Stimulated activated CD4-positive, alpha-beta T cell treated with anti-CD3 and anti-CD28 coated beads, Interleukin-4, amount 100 ng/mL, for 4 hours (primary cell): Measurements from ENCODE around the gene NTRK1.

ENCODE experiments used
- DNase-seq, 2 experiments: peaks; one replicate each; pipeline ENCODE4 v3.0.0-alpha.2; 2020

Gene NTRK1

DNA sequence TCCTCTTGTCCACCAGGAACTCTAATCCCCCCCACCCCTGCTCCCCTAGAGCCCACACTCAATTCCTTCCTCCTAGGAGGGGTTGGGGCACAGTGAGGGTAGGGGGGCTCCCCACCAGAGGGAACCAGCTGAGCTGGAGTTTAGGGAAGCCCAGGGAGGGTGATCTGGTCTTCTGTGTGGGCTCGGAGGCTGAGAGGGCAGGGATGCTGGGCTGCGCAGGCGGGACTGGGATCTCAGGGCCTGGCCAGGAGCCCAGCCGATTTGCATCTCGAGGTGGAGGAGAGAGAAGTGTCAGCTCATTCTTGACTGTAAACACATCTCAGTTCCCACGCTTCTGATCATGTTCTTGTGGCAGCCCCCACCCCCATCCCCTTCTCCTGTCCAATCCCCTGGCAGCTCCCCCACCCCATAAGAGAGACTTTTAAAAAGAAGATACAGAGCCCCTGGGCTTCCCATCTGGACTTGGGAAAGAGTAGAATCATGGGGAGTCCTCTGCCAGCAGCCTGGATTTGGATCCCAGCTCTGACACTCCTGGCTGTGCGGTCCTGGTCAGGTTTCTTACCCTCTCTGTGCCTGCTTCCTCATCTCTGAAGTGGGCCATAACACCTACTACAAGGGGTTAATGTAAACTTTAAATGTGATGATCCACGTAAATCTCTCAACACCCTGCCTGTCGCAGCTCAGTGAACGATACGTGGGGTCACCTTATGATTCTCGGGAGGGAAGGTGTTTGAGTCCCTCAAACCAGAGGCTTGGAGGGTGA, 39.5 kb downstream of the NTRK1 start:
- DNase-seq: no peak

DNA sequence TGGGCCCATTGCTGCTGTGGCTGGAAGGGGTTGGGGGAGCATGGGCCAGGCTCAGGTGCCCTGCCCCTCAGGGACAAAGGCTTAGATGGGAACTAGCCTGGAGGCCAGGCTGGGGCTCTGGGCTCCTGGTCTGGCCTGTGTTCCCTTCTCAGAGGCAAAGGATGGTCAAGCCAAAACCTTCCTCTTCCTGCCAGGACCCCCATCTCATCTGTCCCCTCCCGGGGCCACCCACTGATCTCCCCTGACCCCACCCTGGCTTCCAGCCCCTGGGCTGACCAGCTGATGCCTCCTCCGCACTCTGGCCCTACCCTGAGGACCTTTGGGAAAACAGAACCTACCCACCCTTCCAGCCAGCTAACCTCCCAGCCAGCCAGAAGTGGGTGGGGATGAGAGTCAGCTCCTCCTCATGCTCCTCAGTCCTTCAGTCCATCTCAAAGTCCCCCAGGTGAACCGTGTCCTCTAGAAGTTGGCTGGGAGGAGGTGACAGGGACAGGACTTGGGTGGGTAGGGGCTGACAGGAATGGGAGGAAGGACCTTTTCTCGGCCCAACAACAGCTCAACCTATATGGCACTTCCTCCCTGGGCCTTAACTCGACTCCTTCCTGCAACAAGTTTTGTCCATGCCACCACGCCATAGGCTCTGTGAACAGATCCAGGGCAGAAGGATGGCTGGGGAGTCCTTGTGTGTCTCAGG, 40.4 kb downstream of the NTRK1 start:
- no peak for DNase-seq

DNA sequence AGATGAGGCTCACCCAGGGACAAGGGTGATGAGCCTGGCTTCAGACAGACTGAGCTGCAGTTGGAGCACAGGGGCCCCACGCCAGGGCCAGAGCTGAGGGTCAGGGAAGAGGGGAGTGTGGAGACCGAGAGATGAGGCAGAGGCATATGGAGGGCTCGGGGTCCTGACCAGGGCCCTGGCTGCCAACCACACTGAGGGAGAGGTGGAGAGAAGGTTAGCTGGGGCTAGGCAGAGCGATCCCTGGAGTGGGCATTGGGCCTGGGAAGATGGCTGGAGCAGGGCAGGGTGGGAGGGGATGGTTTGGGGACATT, 40.9 kb downstream of the NTRK1 start:
- no peak for DNase-seq

DNA sequence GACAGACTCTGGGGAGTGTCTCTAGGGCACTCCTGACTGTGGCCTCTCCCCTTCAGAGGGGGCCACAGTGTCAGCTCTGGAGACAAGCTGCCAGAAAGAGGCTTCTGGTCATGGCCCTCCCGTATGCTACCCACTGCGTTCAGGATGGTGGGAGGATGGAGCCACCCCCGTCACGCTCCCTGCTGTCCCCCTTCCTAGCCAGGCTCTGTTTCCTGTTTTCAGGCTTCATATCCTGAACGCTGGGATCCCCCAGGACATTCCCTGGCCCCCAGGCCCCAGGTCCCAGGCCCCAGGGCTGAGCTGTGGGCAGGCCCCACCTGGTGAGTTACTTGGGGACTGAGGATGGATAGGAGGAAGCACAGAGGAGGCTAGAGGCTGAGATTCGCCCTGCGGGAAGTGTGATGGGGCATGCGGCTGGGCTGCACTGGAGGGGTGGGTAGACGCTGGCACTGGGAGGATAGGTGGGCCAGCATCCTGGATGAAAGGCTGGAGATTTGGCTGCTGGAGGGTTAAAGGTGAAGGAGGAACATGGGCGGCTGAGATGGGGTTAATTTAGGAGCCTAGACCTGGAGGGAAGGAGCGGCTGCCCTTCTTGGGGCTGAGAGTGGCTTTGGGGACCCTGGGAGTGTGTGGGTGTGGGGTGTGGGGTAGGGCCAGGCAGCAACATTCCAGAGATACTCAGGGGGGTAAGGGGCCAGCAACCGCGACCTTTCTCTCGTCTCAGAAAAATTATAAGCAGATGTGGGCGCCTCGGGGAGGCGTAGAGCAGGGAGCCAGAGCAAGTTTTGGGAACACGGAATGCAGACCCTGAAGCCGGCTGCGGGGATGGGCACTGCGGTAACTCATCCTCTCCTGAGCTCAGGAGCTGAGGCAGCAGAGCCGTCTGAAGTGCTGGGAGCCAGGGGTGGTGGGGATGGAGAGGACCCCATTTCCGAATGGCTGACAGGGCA, 41.6 kb downstream of the NTRK1 start:
- no peak for DNase-seq

DNA sequence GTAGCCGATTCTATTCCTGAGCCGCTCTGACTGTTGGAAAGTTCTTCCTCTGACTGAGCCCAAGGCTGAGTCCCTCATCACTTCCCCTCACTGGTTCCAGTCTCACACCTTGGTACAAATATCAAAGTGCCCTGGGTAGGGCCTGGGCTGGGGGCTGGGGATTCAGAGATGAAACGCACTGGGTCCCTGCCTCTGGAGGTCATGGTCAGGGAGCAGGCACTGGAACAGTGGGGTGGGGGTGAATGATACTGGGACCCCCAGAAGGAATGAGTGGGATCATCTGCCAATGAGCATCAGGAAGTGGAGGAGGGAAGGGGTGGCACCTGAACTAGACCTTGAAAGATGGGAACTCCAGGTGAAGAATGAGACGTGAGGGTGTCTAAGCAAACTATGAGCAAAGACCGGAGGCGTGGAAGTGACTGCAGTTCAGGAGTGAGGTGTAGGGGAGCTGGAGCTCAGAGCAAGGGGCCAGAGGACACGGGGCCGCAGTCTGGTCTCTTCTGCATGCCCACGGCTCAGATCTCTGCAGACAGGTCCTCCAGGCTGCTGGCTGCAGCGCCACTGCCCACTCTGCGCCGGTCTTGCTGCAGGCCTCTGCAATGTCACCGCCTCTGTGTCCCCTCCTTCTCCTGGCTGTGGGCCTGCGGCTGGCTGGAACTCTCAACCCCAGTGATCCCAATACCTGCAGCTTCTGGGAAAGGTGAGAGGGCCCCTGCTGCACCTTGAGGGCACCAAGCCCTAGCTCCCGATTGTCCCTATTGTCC, 42.8 kb downstream of the NTRK1 start:
- no peak for DNase-seq

DNA sequence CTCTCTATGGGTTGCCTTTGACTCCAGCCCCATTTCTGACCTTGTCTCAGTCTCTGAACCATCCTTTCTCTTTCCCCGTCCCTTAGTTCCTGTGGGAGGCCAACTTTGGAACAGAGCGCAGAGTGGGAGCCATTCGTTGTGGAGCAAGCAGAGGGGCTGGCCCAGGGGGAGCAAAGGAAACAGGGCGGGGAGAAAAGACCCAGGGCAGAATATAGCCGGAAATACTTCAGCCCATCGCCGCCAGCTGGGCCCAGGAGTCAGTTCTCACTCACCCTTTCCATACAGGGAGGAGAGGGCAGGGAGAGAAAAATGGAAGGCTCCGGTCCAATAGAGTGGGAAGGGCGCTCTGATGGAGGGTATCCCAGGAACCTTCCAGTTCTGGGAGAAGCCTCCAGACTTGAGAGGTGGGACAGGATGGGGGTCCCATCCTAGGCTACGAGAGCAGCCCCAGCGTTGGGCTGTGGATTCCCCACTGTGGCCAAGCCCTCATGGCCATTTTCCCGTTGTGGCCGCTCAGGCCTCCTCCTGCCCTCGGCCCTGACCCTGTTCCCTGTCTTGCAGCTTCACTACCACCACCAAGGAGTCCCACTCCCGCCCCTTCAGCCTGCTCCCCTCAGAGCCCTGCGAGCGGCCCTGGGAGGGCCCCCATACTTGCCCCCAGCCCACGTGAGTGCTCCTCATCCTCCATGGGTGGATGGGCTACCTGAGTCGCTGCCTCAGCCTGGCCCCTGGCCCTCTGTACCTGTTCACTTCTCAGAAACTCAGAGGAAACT, 43.7 kb downstream of the NTRK1 start:
- DNase-seq: no peak

DNA sequence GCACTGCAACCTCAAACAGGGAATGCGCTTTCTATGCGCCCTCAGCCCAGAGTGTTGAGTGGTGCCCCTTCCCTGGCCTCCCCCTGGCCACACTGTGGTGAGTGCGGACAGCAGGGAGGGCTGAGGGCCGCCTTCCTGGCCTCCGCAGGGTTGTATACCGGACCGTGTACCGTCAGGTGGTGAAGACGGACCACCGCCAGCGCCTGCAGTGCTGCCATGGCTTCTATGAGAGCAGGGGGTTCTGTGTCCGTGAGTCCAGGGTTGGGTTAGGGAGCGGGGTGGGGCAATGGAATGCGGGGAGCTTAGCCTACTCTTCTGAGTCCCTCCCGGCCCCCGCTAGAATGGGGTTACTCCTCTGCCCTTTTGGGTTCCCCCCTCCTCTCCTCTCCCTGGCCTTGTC, 44.5 kb downstream of the NTRK1 start:
- DNase-seq: no peak

DNA sequence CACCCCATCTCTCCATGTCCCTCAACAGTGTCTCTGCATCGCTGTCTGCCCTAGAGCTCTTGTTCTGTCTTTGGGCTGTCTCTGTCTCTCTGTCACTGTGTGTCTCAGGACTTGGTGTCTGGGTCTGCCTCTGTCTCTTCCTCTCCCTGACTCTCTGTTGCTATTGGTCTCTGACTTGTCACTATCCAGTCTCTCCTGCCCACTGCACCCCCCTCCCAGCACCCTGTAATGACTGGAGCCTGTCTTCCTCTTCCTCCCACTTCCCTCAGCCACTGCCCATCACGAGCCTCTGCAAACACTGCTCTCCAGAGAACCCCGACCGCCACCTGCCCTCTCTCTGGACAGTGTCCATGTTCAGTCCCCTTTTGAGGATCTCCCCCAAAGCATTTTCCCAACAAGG, 45.0 kb downstream of the NTRK1 start:
- no peak for DNase-seq

DNA sequence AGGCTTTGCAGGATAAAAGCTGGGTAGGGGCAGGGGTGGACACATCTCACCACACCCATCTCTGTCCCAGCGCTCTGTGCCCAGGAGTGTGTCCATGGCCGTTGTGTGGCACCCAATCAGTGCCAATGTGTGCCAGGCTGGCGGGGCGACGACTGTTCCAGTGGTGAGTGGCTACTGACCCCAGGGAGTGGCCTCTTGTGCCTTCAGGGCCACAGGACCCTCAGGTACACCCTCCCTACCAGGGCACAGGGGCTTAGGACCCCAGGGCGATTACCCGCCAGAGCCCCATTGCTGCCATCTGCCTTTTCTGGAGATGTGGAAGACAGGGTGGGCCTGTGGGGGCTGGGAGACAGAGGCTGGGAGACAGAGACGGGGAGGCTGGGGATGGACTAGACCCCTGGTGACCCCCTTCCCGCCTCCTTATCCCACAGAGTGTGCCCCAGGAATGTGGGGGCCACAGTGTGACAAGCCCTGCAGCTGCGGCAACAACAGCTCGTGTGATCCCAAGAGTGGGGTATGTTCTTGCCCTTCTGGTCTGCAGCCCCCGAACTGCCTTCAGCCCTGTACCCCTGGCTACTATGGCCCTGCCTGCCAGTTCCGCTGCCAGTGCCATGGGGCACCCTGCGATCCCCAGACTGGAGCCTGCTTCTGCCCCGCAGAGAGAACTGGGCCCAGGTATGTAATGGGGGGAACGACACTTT, 45.7 kb downstream of the NTRK1 start:
- no peak for DNase-seq

DNA sequence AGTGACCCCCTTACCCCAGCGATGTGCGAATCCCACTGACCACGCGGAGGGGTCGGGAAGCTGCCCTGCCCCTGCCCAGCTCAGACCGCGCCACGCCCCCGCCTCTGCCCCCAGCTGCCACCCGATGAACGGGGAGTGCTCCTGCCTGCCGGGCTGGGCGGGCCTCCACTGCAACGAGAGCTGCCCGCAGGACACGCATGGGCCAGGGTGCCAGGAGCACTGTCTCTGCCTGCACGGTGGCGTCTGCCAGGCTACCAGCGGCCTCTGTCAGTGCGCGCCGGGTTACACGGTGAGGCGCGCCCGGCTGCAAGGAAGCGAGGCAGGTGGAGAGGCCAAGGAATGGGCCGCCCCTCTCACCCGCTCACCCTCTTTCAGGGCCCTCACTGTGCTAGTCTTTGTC, 47.9 kb downstream of the NTRK1 start:
- no peak for DNase-seq

DNA sequence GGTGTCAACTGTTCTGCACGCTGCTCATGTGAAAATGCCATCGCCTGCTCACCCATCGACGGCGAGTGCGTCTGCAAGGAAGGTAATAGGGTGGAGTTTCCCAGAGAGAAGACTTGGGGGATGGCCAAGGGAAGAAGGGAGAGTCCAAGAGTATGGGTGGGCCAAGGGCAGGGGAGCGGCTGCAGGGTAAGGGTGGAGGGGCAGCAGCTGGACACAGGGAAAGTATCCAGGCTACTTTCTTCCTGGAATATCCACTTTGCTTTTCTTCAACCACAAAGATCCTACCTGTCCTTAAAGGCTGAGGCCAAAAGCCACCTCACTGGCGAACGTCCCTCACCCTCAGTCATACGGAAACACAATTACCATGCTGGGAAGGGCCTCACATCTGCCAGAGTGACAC, 48.3 kb downstream of the NTRK1 start:
- DNase-seq: no peak

DNA sequence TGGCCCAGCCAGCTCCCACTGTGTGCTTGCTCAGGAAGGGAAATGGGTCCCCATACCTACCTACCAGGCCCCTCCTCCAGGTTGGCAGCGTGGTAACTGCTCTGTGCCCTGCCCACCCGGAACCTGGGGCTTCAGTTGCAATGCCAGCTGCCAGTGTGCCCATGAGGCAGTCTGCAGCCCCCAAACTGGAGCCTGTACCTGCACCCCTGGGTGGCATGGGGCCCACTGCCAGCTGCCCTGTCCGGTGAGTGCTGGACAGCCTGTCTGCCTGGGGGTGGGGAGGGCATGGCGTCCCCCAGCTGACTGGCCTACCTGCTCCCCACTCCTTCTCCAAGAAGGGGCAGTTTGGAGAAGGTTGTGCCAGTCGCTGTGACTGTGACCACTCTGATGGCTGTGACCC, 49.0 kb downstream of the NTRK1 start:
- no peak for DNase-seq

DNA sequence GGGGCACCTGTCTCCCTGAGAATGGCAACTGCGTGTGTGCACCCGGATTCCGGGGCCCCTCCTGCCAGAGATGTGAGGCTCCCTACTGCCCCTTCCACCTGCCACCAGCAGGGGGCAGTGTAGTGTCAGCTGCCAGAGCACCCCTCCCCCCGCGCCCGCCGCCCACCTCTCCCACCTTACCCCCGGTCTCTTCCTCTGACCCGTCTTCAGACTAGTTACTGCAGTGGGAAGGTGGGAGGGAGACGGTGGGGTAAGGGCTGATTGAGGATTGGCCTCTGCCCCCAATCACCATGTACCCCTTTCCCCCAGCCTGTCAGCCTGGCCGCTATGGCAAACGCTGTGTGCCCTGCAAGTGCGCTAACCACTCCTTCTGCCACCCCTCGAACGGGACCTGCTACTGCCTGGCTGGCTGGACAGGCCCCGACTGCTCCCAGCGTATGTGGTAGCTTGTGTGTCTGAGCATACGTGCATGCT, 49.7 kb downstream of the NTRK1 start:
- peak; percentile 25 to 61 for DNase-seq

DNA sequence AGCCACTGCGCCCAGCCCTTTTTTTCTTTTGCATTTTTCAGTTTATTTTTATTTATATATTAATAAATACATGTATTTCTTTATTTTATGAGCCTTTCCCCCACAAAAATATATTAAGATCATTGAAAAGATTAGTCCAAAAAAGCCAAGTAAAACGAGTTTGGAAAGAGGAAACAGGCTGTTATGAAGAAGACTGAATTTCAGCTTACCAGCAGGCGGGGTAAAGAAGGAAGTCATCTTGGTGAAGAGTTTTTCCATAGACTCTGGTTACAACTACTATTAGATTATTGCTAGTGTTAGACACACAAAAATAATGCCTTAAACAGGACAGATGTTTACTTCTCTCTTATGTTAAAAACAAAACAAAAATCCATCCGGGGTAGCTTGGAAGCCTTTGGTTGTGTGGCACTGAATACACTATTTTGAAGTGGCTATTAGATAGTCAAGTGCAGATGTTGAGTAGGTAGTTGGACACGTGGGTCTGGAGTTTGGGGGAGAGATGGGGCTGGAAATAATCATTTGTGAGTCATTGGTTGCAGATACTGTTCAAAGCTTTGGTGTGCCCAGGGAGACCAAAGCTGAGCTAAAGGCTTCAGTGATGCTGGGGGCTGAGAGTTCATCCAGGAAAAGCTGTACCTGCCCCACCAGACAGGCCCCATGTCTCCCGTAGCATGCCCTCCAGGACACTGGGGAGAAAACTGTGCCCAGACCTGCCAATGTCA, 51.1 kb downstream of the NTRK1 start:
- no peak for DNase-seq

DNA sequence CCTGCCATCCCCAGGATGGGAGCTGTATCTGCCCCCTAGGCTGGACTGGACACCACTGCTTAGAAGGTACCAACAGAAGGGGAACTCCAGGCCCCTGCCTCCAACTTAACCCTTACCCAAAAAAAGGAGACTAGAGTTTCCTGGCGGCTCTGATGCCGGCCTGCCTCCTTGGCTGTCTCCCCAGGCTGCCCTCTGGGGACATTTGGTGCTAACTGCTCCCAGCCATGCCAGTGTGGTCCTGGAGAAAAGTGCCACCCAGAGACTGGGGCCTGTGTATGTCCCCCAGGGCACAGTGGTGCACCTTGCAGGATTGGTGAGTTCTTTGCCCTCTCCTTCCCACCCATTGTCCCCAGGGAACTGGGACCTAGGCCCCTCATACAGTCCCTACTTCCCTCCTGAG, 51.6 kb downstream of the NTRK1 start:
- no peak for DNase-seq

DNA sequence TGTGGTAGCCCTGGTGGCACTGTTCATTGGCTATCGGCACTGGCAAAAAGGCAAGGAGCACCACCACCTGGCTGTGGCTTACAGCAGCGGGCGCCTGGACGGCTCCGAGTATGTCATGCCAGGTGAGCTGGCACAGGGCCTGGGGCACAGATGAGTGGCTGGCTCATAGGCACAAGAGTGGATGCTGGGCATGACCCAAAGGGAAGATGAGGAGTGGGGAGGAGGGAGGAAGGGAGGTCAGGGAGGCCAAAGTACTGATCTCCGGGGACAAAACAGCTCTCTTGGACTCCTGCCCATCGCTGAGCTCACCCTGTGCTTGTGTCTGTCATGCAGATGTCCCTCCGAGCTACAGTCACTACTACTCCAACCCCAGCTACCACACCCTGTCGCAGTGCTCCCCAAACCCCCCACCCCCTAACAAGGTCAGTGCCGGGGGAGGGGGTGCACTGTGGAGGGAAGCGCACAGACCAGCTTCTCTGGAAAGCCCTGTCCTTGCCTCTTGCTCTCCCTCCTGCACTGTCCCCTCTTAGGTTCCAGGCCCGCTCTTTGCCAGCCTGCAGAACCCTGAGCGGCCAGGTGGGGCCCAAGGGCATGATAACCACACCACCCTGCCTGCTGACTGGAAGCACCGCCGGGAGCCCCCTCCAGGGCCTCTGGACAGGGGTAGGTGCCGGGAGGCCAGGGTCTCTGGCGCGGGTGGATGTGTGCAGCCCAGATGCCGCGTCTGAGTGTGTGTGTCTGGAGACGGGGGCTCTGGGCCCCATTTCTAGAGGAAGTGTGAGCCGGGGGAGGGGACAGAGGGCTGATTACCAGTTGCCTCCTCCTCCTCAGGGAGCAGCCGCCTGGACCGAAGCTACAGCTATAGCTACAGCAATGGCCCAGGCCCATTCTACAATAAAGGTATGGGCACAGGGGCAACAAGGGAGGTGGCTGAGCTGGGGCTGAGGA, 52.5 kb downstream of the NTRK1 start:
- DNase-seq: no peak

DNA sequence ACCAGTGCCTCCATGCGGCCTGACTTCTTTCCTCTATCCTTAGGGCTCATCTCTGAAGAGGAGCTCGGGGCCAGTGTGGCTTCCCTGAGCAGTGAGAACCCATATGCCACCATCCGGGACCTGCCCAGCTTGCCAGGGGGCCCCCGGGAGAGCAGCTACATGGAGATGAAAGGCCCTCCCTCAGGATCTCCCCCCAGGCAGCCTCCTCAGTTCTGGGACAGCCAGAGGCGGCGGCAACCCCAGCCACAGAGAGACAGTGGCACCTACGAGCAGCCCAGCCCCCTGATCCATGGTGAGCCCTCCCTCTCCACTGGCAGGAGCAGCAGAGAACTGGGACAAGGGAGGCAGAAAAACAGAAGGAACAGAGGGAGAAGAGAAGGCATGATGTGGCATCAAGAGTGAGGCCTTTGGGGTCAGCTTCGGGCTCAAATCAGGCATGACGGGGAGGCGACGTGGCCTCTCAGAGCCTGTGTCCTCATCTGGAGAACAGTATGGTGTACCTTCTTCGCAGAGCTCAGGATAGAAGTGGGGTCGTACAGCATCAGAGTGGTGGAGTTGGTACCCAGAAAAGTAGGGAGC, 53.2 kb downstream of the NTRK1 start:
- DNase-seq: no peak

DNA sequence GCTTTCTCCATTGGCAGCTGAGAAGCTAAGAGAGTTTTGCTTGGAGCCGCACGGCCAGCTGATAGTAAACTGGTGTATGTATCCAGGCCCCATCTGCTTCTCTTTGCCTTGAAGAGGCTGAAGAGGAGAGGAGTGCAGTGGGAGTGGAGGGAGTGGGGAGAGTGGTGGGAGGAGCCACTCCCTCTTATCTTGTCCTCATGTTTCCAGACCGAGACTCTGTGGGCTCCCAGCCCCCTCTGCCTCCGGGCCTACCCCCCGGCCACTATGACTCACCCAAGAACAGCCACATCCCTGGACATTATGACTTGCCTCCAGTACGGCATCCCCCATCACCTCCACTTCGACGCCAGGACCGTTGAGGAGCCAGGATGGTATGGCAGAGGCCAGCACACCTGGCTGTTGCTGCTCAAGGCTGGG, 53.8 kb downstream of the NTRK1 start:
- DNase-seq: no peak
